ENCODE measurements around the gene ZBED4.

DNA sequence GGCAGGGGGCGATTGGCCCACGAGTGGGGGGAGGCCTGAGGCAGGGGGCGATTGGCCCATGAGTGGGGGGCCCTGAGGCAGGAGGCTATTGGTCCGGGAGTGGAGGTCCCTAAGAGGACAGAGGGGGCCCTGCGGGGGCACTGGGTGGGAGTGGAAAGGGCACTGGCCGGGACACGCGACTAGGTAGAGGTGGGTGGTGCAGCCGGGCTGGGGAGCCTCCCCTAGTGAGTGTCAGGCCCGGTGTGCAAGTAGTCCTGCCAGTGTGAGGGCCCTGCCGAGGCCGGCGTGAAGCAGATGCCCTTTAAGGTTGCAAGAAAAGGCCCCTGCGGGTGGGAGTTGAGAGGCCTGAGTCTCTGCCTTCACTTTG is 25.1 kb upstream of the ZBED4 start:
- no peak for TF ChIP-seq ZNF274 (IDR thresholded peaks at IDR 0.05; ENCODE audit: low read depth, low read length)
- TF ChIP-seq SUZ12 (IDR thresholded peaks at IDR 0.05; ENCODE audit: extremely low read depth, insufficient read depth, insufficient read length): no peak
- TF ChIP-seq YY1 (IDR thresholded peaks at IDR 0.05; ENCODE audit: insufficient read depth, insufficient read length): no peak
